Measurements from ENCODE around the gene SP7. TPM values are rescaled to one million over a fixed set of nuclear protein-coding genes. Genes with fewer than 3 reads are reported as not detected.
A peak's percentile ranks its signal among the peaks of the same experiment; 100 is the strongest.

The SP7 gene
- total RNA-seq, 1 experiment from 2014 or later, result not detected

DNA sequence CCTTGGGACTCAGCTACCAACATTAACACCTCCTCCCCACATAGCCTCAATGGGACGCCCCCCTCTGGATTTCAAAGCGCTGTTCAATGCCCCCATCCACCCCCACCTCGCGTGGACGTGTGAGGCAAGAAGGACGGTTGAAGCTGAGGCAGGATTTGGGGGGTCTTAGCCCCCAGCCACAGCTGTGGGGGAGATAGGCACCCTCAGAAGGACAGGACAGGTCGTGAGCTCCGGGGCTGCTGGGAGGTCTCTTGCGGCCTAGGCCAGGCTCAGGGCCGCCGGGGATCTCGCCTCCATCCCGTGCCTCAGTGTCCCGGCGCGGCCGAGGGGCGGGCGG is 8.3 kb upstream of the SP7 start:
- BruUV-seq (replicated peaks), result no TSS peak
- intact Hi-C loops (cut with micrococcal nuclease; ENCODE audit: unreplicated experiment), result no loop called here
- no peaks in the 10 kb centered on the region for H3K9me3 Mint-ChIP-seq (ENCODE audit: low read depth, unreplicated experiment)

DNA sequence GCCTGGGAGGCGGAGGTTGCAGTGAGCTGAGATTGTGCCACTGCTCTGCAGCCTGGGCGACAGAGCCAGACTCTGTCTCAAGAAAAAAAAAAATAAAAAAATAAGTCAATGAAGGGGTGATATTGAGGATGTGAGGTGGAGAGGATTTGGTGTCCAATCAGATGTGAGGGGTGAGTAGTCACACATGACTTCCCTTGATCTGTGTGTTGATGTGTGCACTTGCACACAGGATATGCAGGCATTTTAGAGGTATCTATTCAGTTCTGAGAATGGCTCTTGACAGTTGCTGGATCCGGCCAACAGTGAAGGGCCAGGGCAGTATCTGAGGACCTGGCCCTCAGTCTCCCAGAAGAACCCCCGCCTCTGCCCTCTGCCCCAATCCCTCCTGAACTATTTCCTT is 7.8 kb upstream of the SP7 start:
- no TSS peak for BruUV-seq (replicated peaks)
- H3K9me3 Mint-ChIP-seq (ENCODE audit: low read depth, unreplicated experiment), result no peaks in the 10 kb centered on the region
- no peaks in the 10 kb centered on the region for H3K4me1 Mint-ChIP-seq (ENCODE audit: low read depth, unreplicated experiment)
- peak overlapping the region; percentile 85 for H3K4me3 Mint-ChIP-seq (ENCODE audit: low read depth, unreplicated experiment)
- CTCF ChIA-PET, result interaction anchor here (1.1 to 2.4 kb wide), 3 partner anchors 22 to 290 kb away, joined by 3 to 15 read pairs (median 5); partner anchors contain the start of gene AAAS
- no peak overlapping the region for H3K27ac Mint-ChIP-seq (ENCODE audit: unreplicated experiment)
- intact Hi-C loops (cut with micrococcal nuclease; ENCODE audit: unreplicated experiment), result no loop called here
- H3K27me3 Mint-ChIP-seq (ENCODE audit: unreplicated experiment), result peaks cover 64% of the 10 kb centered on the region
- DNase-seq, result no peak
- H3K36me3 Mint-ChIP-seq (ENCODE audit: insufficient read depth, unreplicated experiment), result peaks cover 6% of the 10 kb centered on the region
- TF ChIP-seq, protein P1, sequence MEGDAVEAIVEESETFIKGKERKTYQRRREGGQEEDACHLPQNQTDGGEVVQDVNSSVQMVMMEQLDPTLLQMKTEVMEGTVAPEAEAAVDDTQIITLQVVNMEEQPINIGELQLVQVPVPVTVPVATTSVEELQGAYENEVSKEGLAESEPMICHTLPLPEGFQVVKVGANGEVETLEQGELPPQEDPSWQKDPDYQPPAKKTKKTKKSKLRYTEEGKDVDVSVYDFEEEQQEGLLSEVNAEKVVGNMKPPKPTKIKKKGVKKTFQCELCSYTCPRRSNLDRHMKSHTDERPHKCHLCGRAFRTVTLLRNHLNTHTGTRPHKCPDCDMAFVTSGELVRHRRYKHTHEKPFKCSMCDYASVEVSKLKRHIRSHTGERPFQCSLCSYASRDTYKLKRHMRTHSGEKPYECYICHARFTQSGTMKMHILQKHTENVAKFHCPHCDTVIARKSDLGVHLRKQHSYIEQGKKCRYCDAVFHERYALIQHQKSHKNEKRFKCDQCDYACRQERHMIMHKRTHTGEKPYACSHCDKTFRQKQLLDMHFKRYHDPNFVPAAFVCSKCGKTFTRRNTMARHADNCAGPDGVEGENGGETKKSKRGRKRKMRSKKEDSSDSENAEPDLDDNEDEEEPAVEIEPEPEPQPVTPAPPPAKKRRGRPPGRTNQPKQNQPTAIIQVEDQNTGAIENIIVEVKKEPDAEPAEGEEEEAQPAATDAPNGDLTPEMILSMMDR (IDR thresholded peaks at IDR 0.05; ENCODE audit: unreplicated experiment), result no peak

More for the DNA sequence above, 8.3 kb upstream of the SP7 start:
- no peak for DNase-seq
- TF ChIP-seq, protein P1 (IDR thresholded peaks at IDR 0.05; ENCODE audit: unreplicated experiment), result no peak
- Mint-ChIP-seq H3K27me3 (ENCODE audit: unreplicated experiment) (peaks cover 63% of the 10 kb centered on the region), H3K4me3 (ENCODE audit: low read depth, unreplicated experiment) (peak overlapping the region; percentile 85), H3K27ac (ENCODE audit: unreplicated experiment) (no peak overlapping the region), H3K36me3 (ENCODE audit: insufficient read depth, unreplicated experiment) (peaks cover 6% of the 10 kb centered on the region), H3K4me1 (ENCODE audit: low read depth, unreplicated experiment) (no peaks in the 10 kb centered on the region)
- CTCF ChIA-PET, result interaction anchor here (0.7 to 2.4 kb wide), 11 partner anchors 15 to 290 kb away, joined by 3 to 15 read pairs (median 5); partner anchors contain the start of genes AAAS and MYG1

DNA sequence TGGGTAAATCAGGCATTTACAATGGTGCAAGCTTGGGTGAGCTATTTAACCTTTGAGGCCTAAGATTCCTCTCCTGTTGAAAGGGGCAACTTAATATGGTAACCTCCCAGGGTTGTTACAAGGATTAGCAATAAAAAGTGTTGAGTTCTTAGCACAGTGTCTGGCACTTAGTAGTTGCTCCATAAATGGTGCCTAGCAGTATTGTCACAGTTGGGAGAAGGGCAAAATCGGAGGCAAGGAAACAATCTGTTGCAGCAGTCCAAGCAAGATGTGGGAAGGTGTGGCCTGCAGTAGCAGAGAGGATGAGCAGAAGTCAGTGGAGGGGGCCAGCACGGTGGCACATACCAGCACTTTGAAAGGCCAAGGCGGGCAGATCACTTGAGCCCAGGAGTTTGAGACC is 7.3 kb upstream of the SP7 start:
- TF ChIP-seq, protein P1 (IDR thresholded peaks at IDR 0.05; ENCODE audit: unreplicated experiment), result no peak
- CTCF ChIA-PET, result interaction anchor here (2.4 kb wide), 1 partner anchor 22 kb away, joined by 15 read pairs; the partner anchor contains the start of gene AAAS
- no peak overlapping the region for H3K27ac Mint-ChIP-seq (ENCODE audit: unreplicated experiment)
- intact Hi-C loops (cut with micrococcal nuclease; ENCODE audit: unreplicated experiment), result no loop called here
- DNase-seq, result no peak
- peaks cover 6% of the 10 kb centered on the region for H3K36me3 Mint-ChIP-seq (ENCODE audit: insufficient read depth, unreplicated experiment)
- no peak overlapping the region for H3K4me3 Mint-ChIP-seq (ENCODE audit: low read depth, unreplicated experiment)
- H3K27me3 Mint-ChIP-seq (ENCODE audit: unreplicated experiment), result peaks cover 69% of the 10 kb centered on the region
- H3K9me3 Mint-ChIP-seq (ENCODE audit: low read depth, unreplicated experiment), result no peaks in the 10 kb centered on the region
- no TSS peak for BruUV-seq (replicated peaks)
- no peaks in the 10 kb centered on the region for H3K4me1 Mint-ChIP-seq (ENCODE audit: low read depth, unreplicated experiment)

DNA sequence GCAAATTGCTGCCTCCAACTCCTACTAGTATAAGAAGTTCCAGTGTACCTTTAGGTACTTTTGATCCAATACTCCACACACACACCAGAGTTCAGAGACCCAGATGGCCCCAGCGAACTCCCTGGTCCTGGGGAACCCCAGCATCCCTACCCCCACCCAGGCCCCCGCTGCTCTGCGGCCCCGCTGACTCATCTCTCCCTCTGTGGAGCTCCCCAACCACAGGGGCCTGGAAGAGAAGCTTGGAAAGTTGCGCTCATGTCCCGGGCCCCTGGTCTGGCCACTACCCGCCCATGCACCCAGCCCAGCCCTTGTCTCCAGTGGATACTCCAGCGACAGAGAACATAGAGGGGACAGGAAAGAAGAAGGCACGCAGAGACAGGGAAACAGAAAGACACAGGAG is 4.2 kb upstream of the SP7 start:
- no peak overlapping the region for H3K27ac Mint-ChIP-seq (ENCODE audit: unreplicated experiment)
- intact Hi-C loops (cut with micrococcal nuclease; ENCODE audit: unreplicated experiment), result no loop called here

More for the DNA sequence above, 4.2 kb upstream of the SP7 start:
- no peaks in the 10 kb centered on the region for H3K9me3 Mint-ChIP-seq (ENCODE audit: low read depth, unreplicated experiment)
- H3K27me3 Mint-ChIP-seq (ENCODE audit: unreplicated experiment), result peaks cover 96% of the 10 kb centered on the region
- TF ChIP-seq, protein P1 (IDR thresholded peaks at IDR 0.05; ENCODE audit: unreplicated experiment), result no peak
- peaks cover 6% of the 10 kb centered on the region for H3K36me3 Mint-ChIP-seq (ENCODE audit: insufficient read depth, unreplicated experiment)
- H3K4me3 Mint-ChIP-seq (ENCODE audit: low read depth, unreplicated experiment), result no peak overlapping the region
- BruUV-seq (replicated peaks), result no TSS peak
- CTCF ChIA-PET, result no interaction called here
- no peaks in the 10 kb centered on the region for H3K4me1 Mint-ChIP-seq (ENCODE audit: low read depth, unreplicated experiment)
- DNase-seq, result no peak

Measured in Calu3 (cell line).